Ecto neural progenitor cell (in vitro differentiated cells): ENCODE results near the gene L1TD1.
"Not testable (repeated sequence)": the region's sequence is repeated elsewhere in the genome, so short reads cannot be mapped to it uniquely, and the experiment has no call there.

Experiments used
- DNase-seq: peaks from one replicate; pipeline ENCODE4 v3.0.0-alpha.2; 2018; ENCODE audit warnings: low spot score

L1TD1 gene

DNA sequence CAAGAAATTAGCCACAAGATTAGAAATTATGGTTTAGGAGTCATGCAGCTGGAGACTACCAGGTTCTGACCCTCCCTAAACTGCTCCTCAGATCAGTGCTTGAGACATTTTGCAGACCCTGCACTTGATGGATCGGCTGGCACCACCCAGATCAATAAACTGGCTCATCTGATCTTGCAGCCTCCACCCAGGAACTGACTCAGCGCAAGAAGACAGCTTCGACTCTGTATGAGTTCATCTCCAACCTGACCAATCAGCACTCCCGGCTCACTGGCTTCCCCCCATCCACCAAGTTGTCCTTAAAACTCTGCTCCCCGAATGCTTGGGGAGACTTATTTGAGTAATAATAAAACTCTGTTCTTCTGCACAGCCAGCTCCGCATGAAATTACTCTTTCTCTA, 40.0 kb downstream of the L1TD1 start:
- DNase-seq = no peak

DNA sequence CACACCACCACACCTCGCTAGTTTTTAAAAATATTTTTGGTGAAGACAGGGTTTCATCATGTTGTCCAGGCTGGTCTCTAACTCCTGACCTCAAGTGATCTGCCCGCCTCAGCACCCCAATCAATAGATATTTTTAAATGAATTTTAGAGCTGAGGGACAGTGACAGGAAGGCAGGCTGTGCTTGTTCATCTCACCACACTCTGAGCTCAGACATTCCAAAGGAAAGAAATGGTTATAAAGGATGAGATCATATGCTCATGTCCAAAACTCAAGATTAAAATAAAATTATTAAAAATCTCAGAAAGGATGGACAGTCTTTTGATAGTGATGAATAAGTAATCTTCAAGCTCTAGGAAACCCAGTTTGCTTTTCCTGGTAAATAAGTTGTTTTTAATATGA, 40.9 kb downstream of the L1TD1 start:
- no peak for DNase-seq

DNA sequence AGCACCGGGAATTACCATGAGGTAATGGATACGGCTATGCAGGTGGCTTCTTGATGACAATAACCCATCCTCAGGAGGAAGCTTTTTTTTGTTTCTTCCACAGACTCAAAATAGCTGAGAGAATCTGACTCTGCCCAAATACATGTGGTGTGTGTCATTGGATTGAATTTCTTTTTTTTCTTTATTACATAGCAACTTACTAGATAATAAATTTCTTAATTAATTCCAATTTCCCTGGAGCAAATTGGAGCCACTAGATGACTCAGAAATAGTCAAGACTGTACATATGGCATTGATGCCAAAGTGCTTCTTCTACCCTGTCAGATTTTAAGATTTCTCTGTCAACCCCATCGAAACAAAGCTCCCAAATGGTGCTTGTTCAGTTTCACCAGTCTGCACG, 42.7 kb downstream of the L1TD1 start:
- DNase-seq = no peak

DNA sequence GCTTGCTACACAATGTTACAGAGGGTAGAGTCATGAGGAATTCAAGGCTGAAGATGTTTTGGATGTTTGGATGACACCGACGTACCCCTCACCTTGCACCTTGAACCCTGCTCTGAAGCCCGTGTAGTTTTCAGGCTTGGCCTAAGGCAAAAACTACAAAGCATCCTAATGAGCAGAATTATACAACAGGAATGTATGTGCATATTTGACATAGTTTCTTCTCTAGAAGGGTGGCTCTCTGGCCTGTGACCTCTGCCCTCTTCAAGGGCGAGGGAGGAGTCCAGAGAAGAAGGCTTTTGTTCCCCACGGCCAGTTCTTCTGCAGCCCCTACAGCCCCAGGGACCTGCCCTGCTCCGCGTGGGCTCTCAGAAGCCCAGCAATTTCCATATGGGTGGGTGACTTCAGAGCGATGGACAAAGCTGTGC, 43.3 kb downstream of the L1TD1 start:
- DNase-seq = no peak

DNA sequence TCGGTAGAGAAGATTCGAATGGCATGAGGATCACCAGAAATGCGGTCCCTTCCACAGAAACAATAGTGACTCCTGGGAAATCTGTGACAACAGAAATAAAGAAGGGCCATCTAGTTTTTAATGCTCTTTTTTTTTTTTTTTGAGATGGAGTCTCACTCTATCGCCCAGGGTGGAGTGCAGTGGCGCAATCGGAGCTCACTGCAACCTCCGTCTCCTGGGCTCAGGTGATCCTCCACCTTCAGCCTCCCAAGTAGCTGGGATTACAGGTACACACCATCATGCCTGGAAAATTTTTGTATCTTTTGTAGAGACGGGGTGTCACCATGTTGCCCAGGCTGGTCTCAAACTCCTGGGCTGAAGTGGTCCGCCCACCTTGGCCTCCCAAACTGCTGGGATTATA, 43.9 kb downstream of the L1TD1 start:
- no peak for DNase-seq

DNA sequence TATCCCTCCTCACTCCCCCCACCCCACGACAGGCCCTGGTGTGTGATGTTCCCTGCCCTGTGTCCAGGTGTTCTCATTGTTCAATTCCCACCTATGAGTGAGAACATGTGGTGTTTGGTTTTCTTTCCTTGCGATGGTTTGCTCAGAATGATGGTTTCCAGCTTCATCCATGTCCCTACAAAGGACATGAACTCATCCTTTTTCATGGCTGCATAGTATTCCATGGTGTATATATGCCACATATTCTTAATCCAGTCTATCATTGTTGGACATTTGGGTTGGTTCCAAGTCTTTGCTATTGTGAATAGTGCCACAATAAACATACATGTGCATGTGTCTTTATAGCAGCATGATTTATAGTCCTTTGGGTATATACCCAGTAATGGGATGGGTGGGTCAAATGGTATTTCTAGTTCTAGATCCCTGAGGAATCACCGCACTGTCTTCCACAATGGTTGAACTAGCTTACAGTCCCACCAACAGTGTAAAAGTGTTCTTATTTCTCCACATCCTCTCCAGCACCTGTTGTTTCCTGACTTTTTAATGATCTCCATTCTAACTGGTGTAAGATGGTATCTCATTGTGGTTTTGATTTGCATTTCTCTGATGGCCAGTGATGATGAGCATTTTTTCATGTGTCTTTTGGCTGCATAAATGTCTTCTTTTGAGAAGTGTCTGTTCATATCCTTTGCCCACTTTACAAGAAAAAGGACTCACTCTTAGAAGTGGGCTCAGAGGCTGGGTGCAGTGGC, 45.2 kb downstream of the L1TD1 start:
- DNase-seq = not testable (repeated sequence)

DNA sequence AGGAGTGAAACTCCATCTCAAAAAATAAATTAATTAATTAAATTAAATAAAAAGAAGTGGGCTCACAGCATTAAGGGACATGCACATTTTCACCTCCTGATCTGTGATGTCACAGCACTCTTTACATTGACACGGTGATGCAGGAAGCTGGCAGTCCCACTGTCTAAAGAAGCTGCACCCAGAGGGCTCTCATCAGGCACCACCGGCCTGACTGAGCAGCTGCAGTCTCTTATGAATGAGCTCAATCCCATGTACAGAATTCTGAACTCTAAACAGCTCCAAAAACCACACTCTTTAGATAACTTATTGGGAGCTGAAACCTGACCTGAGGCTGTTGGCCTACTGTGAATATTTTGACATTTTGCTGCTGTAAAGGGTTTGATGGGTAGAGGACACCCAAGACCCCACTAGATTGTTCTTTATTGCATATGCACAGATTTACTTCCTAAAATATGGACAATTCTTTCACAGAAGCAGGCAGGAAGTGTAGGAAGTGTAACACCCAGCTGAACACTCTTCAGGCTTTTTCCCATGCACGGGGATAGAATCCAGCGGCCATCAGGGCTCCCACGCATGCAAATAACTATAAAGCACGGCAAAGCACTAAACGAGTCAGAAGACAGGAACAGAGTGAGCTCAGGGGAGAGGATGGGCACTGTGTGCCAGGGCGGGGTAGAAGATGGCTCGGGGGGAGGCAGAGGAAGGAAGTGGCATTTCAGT, 46.2 kb downstream of the L1TD1 start:
- no peak for DNase-seq

DNA sequence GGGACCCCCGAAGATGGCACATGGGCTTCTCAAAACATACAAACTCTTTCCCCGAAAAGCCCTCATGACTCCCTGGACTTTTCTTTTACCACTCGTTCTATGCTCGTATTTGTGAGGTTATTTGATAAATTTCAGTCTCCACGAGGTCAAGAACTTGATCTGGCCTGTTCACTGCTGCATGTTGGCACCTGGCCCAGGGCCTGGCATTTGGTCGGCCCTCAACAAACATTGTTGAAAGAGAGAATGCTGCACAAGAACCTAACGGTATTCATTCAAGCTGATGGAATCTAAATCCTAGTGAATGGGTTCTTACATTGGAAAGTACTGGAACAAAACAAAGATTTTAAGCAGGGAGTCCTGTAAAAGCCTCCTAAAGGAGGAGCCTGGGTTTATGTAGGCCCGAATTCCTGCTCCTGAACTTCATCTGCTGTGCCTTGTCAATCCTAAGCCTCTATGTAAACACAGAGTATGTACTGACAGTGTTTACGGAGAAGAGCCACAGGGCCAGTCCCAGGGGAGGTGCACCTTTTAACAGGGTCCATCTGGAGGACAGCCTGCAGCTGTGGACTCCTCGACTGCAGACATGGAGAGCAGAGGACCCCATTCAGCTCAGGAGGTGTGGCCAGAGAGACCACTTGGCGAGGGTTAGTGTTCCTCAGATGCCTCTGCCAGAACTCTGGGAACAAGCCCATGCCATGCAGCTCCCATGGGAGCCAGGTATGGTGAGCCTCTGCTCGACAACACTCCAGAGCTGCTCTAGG, 46.9 kb downstream of the L1TD1 start:
- no peak for DNase-seq

DNA sequence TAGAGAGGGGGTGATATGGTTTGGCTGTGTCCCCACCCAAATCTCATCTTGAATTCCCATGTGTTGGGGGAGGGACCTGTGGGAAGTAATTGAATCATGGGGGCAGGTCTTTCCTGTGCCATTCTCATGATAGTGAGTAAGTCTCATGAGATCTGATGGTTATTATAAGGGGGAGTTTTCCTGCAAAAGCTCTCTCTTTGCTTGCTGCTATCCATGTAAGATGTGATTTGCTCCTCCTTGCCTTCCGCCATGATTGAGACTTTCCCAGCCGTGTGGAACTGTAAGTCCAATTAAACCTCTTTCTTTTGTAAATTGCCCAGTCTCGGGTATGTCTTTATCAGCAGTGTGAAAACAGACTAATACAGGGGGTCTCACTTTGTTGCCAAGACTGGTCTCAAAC, 49.7 kb downstream of the L1TD1 start:
- not testable (repeated sequence) for DNase-seq

DNA sequence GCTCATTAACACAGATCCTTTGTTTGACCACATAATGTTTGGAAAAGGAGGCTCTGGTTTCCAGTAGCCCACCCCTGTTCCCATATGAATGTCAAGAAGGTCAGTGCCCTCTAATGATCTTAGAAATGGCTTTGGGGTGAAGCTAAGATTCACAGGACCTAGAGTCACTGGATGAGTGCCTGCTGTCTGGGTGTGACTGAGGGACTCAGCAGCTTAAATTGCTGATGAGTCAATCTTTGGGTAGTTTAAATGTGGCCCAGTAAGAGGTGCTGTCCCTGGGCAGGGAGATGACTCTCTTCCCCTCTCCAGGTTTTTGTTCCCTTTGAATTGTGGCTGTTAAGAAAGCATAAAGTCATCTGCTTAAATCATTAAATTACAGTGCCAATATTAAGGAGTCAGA, 50.6 kb downstream of the L1TD1 start:
- no peak for DNase-seq

DNA sequence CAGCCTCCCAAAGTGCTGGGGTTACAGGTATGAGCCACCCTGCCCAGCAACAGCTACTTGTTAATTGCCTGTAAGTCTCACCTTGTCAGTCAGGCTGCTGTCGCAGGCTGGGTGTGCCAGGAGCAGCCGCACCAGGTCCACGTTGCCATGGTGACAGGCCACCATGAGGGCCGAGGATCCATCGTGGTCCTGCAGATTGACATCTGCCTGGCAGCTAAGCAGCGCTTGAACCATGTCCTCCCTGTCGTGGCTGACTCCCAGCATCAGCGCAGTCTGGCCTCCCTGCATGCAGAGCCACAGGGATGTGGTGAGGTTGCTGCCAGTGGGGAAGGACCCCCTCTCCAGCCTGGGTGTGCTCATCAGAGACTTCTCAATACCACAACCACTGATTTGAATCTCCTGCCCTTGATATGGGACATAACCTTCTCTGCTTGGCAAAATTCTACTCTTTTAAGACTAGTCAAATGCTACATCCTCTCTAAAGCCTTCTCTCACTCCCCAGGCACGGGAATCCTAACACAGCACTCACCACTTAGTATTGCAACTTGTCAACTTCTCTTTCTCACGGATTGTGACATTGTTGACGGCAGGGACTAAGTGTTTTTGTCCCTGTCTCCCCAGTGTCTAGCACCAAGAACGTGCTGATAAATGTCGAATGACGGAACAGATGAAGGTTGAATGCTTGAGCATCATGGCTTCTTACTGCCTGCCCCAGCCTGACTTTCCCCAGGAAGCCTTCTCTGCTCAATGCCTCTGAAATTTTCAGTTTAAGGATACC, 52.9 kb downstream of the L1TD1 start:
- peak; percentile 58 for DNase-seq

DNA sequence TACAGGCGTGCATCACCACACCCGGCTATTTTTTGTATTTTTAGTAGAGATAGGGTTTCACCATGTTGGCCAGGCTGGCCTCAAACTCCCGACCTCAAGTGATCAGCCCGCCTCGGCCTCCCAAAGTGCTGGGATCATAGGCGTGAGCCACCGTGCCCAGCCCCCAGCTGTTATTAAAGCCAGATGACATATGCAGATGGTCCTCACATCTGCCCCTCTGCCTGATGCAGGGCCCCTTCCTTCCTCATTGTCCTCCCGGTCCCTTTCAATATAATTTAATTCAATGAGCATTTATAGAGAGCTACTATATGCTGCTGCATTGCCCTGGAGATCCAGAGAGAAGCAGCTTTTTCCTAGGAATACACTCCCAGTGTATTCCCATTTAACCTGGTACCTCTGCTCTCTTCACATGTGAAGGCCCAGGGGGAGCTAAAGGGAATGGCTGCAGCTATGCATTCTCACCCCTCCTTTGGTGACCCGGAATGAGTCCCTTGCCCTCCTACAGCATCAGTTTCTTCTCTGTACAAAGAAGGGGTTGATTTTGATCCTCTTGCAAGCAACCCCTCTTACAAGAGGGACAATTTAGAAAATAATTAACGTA, 55.6 kb downstream of the L1TD1 start:
- DNase-seq = no peak

DNA sequence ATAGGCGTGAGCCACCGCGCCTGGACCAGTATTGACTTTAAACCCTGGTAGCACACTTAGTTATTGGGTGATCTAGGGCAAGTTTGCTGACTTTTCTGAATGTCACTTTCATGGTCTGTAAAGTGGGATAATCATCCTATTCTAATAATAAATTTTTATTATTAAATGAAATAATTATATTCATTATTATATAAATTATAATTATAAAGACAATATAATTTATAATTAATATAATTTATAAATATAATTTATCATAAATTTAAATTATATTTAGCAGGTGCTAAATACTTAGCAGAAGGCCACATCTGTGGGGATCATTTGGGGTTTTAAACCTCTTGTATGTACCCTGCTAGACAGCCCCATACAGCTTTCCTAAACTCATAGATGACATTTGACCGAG, 64.9 kb downstream of the L1TD1 start:
- no peak for DNase-seq

DNA sequence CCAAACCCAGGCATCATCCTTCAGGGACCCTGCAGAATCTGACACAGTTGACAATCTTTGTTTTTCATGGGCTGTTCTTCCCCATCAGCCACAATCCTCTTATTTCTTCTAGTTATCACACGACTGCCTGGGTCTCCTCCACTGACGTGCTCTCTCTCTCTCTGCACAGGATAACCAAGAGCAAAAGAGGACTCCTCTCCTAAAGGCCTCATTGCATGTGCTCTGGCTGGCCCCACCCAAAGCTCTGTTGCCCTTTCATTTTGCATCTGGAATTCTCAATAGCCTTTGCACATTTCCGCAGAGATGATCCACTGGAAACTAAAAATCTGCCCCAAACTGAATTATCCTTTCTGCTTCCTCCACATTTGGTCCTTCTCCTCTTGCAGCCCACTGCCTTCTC, 66.0 kb downstream of the L1TD1 start:
- DNase-seq = no peak
